Breast epithelium (tissue), 4 donors: Measurements from ENCODE around the gene HS6ST3. TPM values are rescaled to one million over a fixed set of nuclear protein-coding genes. Genes with fewer than 3 reads are reported as not detected.

Source experiments
- DNase-seq, 2 donors: peaks; one replicate each; pipeline ENCODE4 v3.0.0-alpha.2; 2019; ENCODE audit warnings: low spot score in 2 of 2
- H3K27ac ChIP-seq, 2 donors: fragments of 200-600 bp; sonication (generic) in 1 of 2; one replicate each; pipeline ENCODE4 v1.5.1; 2016 to 2019; ENCODE audit warnings: mild to moderate bottlenecking in 1 of 2
- H3K27me3 ChIP-seq, 2 donors: fragments of 200-600 bp; sonication (generic) in 1 of 2; one replicate each; pipeline versions ENCODE4 v1.5.1 to v1.6.0; 2017 to 2019; ENCODE audit warnings: control low read depth in 1 of 2, mild to moderate bottlenecking in 1 of 2
- H3K36me3 ChIP-seq: fragments of 200-600 bp; one replicate; pipeline ENCODE4 v1.5.1; 2019
- H3K4me1 ChIP-seq, 2 donors: fragments of 200-600 bp; sonication (generic); one replicate each; pipeline ENCODE4 v1.5.1; 2016 to 2019; ENCODE audit warnings: control low read depth in 1 of 2
- H3K4me3 ChIP-seq, 3 donors: fragments of 200-600 bp; sonication (generic); 1 replicate in 2 of 3; 2 replicates in 1 of 3; pipeline ENCODE4 v1.5.1; 2016 to 2019; ENCODE audit warnings: mild to moderate bottlenecking in 3 of 3, moderate library complexity in 2 of 3
- H3K9me3 ChIP-seq, 2 donors: fragments of 200-600 bp; sonication (generic) in 1 of 2; one replicate each; pipeline ENCODE4 v1.5.1; 2016 to 2019; ENCODE audit warnings: control low read depth in 1 of 2
- CTCF ChIP-seq, 3 donors: fragments of 450-650 bp; IDR thresholded peaks; one replicate each; pipeline ENCODE4 v1.5.1; 2016 to 2017; ENCODE audit warnings: antibody characterized with exemption in 3 of 3, mild to moderate bottlenecking in 3 of 3, moderate library complexity in 3 of 3
- POLR2A ChIP-seq: fragments of 450-650 bp; IDR thresholded peaks from one replicate; pipeline ENCODE4 v1.6.1; 2016; ENCODE audit warnings: antibody characterized with exemption, mild to moderate bottlenecking, moderate library complexity
- POLR2AphosphoS5 ChIP-seq, 3 donors: sonication (generic); formaldehyde crosslinking; IDR thresholded peaks; one replicate each; pipeline ENCODE4 v1.6.1; 2017; ENCODE audit warnings: antibody characterized with exemption in 3 of 3
- intact Hi-C: fragments of 100-400 bp; cut with DNase I; formaldehyde crosslinking; loops from one replicate; pipeline ENCODE4 v1.15.1; 2023; ENCODE audit warnings: low total_unique reads
- total RNA-seq, 3 donors: library from RNA; depleted of rRNA; stranded (reverse); fragments of >200 nt; gene quantifications; one replicate each; pipeline ENCODE4 v1.1.0, GENCODE V29; 2016

HS6ST3 gene
- total RNA-seq, 3 donors from 2014 or later: under 0.01 to 1.3 (median 0.59) TPM

DNA sequence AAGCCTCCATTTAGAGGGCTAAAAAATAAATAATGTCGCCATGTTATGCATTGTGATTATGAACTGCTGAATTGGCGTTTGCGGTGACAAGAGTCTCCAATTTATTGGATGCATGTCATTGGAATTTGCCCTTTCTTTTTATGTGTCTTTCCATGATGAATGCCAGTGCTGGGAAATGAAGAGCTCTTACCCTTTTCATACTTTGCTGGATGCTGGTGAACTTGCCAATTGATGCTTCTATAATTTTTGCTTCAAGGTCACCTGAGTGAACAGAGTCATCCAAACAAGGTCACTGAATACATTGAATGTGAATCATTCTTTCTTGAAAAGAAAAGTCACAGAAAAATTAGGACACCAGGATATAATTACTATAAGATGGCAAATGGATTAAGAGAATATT, 556.2 kb downstream of the HS6ST3 start:
- TF ChIP-seq POLR2AphosphoS5 (IDR thresholded peaks at IDR 0.05): no peak
- no peak for TF ChIP-seq CTCF (IDR thresholded peaks at IDR 0.05)
- TF ChIP-seq POLR2A: no peak

DNA sequence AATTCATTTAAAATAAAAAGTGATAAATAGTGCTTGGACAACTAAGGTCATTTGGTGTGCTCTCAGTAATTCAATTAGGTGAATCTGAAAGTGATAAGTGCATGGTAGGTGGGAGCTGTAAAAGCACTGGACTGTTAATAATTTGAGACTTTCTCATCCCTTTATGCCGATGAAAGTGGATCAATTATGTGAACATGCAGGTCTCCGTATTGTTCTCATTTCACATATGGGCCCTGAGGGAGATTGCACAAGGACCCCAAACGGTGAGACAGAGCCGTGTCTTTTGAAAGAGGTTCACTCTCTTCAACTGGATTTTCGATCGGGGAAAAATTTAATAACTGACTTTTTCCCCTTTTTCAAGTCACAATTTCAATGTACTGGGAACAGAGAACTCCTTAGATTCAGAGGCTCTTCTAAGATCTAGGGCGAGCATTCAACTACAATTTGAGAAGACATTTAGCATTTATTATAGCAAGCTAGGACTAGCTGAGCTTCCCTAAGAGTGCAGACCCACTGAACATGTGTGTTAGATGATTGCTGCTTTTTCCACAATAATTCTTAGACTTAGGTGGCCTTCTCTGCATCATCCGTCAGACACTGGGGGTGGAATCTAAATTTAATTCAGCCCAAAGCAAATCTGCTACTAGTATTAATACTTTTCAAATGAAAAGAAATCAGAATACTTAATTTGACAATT, 556.8 kb downstream of the HS6ST3 start:
- intact Hi-C loops: no loop called here
- TF ChIP-seq POLR2A (no peak), CTCF (IDR thresholded peaks at IDR 0.05) (no peak), POLR2AphosphoS5 (IDR thresholded peaks at IDR 0.05) (no peak)
- Histone ChIP-seq H3K4me1 (no peaks in the 10 kb centered on the region), H3K27ac (no peak overlapping the region), H3K27me3 (no peaks in the 10 kb centered on the region), H3K4me3 (no peak overlapping the region), H3K9me3 (peaks cover 0 to 20% of the 10 kb centered on the region in 2 donors), H3K36me3 (no peaks in the 10 kb centered on the region)
- DNase-seq: no peak

More for the DNA sequence above, 556.2 kb downstream of the HS6ST3 start:
- Histone ChIP-seq H3K27ac (no peak overlapping the region), H3K36me3 (no peaks in the 10 kb centered on the region), H3K9me3 (peaks cover 0 to 22% of the 10 kb centered on the region in 2 donors), H3K4me1 (no peaks in the 10 kb centered on the region), H3K4me3 (no peak overlapping the region), H3K27me3 (no peaks in the 10 kb centered on the region)
- intact Hi-C loops: no loop called here
- DNase-seq: no peak

- H3K27me3 ChIP-seq: no peaks in the 10 kb centered on the region
- H3K9me3 ChIP-seq: peaks cover 0 to 8% of the 10 kb centered on the region in 2 donors
- H3K4me3 ChIP-seq: no peak overlapping the region
- no peak for DNase-seq
- no peaks in the 10 kb centered on the region for H3K36me3 ChIP-seq
- intact Hi-C loops: no loop called here
- TF ChIP-seq CTCF (IDR thresholded peaks at IDR 0.05) (no peak), POLR2AphosphoS5 (IDR thresholded peaks at IDR 0.05) (no peak)
- no peaks in the 10 kb centered on the region for H3K4me1 ChIP-seq
- H3K27ac ChIP-seq: no peak overlapping the region
Measured at GRCh38 chr13:96650301-96650886, 560.5 kb downstream of the HS6ST3 start.

- Histone ChIP-seq H3K27me3 (no peaks in the 10 kb centered on the region), H3K27ac (no peak overlapping the region), H3K36me3 (no peaks in the 10 kb centered on the region), H3K4me3 (no peak overlapping the region), H3K4me1 (no peaks in the 10 kb centered on the region), H3K9me3 (no peaks in the 10 kb centered on the region)
- TF ChIP-seq CTCF (IDR thresholded peaks at IDR 0.05): no peak
- TF ChIP-seq POLR2A: no peak
- no peak for TF ChIP-seq POLR2AphosphoS5 (IDR thresholded peaks at IDR 0.05)
- DNase-seq: no peak
- intact Hi-C loops: no loop called here
Measured at GRCh38 chr13:96651598-96651997, 561.7 kb downstream of the HS6ST3 start.

DNA sequence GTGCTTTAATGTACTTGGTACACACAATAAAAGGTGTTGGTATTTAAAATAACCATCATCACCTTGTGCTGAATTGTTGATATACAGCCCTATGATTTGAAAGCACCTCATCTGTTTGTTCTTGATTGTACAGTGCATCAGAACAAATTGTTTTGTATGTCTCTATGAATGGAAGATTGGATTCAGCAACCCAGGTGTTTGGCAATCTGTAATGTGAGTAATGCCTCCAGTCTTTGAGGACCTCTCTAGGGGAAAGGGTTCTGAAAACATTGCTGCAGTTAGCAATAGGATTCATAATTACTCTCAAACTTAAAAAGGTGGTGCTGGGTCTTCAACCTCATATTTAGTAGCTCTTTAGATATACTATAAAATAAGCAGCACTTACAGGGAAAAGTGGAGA, 562.6 kb downstream of the HS6ST3 start:
- no peaks in the 10 kb centered on the region for H3K9me3 ChIP-seq
- H3K4me3 ChIP-seq: no peak overlapping the region
- intact Hi-C loops: no loop called here
- no peaks in the 10 kb centered on the region for H3K27me3 ChIP-seq
- H3K27ac ChIP-seq: no peak overlapping the region
- DNase-seq: no peak
- TF ChIP-seq POLR2AphosphoS5 (IDR thresholded peaks at IDR 0.05) (no peak), POLR2A (no peak), CTCF (IDR thresholded peaks at IDR 0.05) (no peak)
- H3K4me1 ChIP-seq: no peaks in the 10 kb centered on the region
- H3K36me3 ChIP-seq: no peaks in the 10 kb centered on the region
